H1 (cell line): ENCODE data around the gene ADCY3. TPM values are rescaled to one million over a fixed set of nuclear protein-coding genes. Genes with fewer than 3 reads are reported as not detected.

ENCODE experiments used
- CTCF ChIA-PET: fragments of 300-600 bp; sonication (Branson Sonifier 250); formaldehyde crosslinking; loops from one replicate; lab custom pipeline; 2021; ENCODE audit not compliant: partially characterized antibody; lab: Charles Lee
- POLR2A ChIA-PET: fragments of 300-600 bp; sonication (Branson Sonifier 250); formaldehyde crosslinking; loops from one replicate; lab custom pipeline; 2021; ENCODE audit warnings: inconsistent platforms; ENCODE audit not compliant: partially characterized antibody; lab: Charles Lee
- DNase-seq, 2 experiments: peaks; one replicate each; pipeline versions ENCODE4 v3.0.0 to v3.0.0-alpha.2; 2010 to 2022; ENCODE audit warnings: low spot score in 2 of 2, low read depth in 1 of 2, mixed read lengths in 1 of 2
- FAIRE-seq: peaks from 2 replicates; lab custom pipeline; 2011; peaks lifted over from hg19 to GRCh38; lab: Jason Lieb, UNC
- H2AFZ ChIP-seq: 2 replicates; pipeline ENCODE4 v1.8.1; 2012; ENCODE audit warnings: low read length, inconsistent platforms
- H2AK5ac ChIP-seq: 2 replicates; pipeline ENCODE4 v1.6.1; 2013; ENCODE audit warnings: low read depth, low read length
- H2BK120ac ChIP-seq: replicated peaks from 2 replicates; pipeline ENCODE3; 2013; ENCODE audit warnings: low read depth, low read length, inconsistent platforms
- H2BK12ac ChIP-seq: 2 replicates; pipeline ENCODE4 v1.6.1; 2013; ENCODE audit warnings: low read depth, low read length
- H2BK15ac ChIP-seq: 2 replicates; pipeline ENCODE4 v1.6.1; 2013; ENCODE audit warnings: low read length
- H2BK20ac ChIP-seq: 2 replicates; pipeline ENCODE4 v1.6.1; 2013; ENCODE audit warnings: low read length
- H2BK5ac ChIP-seq: 2 replicates; pipeline ENCODE4 v1.6.1; 2013; ENCODE audit warnings: low read depth, low read length
- H3K14ac ChIP-seq: 2 replicates; pipeline ENCODE4 v1.6.1; 2013; ENCODE audit warnings: inconsistent platforms; ENCODE audit not compliant: insufficient read length
- H3K18ac ChIP-seq: 2 replicates; pipeline ENCODE4 v1.6.1; 2013; ENCODE audit warnings: low read length; ENCODE audit errors: extremely low read depth
- H3K23ac ChIP-seq: 2 replicates; pipeline ENCODE4 v1.6.1; 2013; ENCODE audit warnings: inconsistent platforms; ENCODE audit not compliant: insufficient read length
- H3K23me2 ChIP-seq: 2 replicates; pipeline ENCODE4 v1.6.1; 2013; ENCODE audit warnings: low read depth, low read length
- H3K27ac ChIP-seq: 2 replicates; pipeline ENCODE4 v1.6.1; 2011; ENCODE audit warnings: low read depth, low read length, inconsistent platforms
- H3K27me3 ChIP-seq, 4 experiments: replicated peaks in 1 of 4; 1 replicate in 1 of 4; 2 replicates in 3 of 4; pipeline versions ENCODE4 v1.6.1 to v1.8.1; 2011 to 2013; ENCODE audit warnings: low read length in 3 of 4, mild to moderate bottlenecking in 3 of 4, inconsistent platforms in 2 of 4, mixed read lengths in 2 of 4, moderate library complexity in 1 of 4; ENCODE audit not compliant: control insufficient read depth in 3 of 4, insufficient read depth in 3 of 4; ENCODE audit errors: extremely low read depth in 1 of 4
- H3K36me3 ChIP-seq, 4 experiments: 2 replicates each; pipeline versions ENCODE4 v1.6.1 to v1.8.1; 2011 to 2013; ENCODE audit warnings: mild to moderate bottlenecking in 4 of 4, low read length in 3 of 4, moderate library complexity in 2 of 4, control low read depth in 1 of 4, inconsistent platforms in 1 of 4; ENCODE audit not compliant: insufficient read depth in 4 of 4, control insufficient read depth in 2 of 4
- H3K4ac ChIP-seq: replicated peaks from 2 replicates; pipeline ENCODE3; 2013; ENCODE audit warnings: low read length, low read depth, mixed read lengths, inconsistent platforms; ENCODE audit not compliant: insufficient read length
- H3K4me1 ChIP-seq, 4 experiments: replicated peaks in 1 of 4; 1 replicate in 1 of 4; 2 replicates in 3 of 4; pipeline versions ENCODE4 v1.6.1 to v1.8.1; 2011 to 2013; ENCODE audit warnings: low read length in 3 of 4, inconsistent platforms in 2 of 4, mixed read lengths in 1 of 4; ENCODE audit not compliant: insufficient read depth in 4 of 4, control insufficient read depth in 3 of 4
- H3K4me2 ChIP-seq, 2 experiments: 2 replicates each; pipeline versions ENCODE4 v1.6.1 to v1.8.1; 2011 to 2013; ENCODE audit warnings: low read depth in 2 of 2, low read length in 2 of 2, control low read depth in 1 of 2, inconsistent platforms in 1 of 2, mild to moderate bottlenecking in 1 of 2; ENCODE audit not compliant: insufficient read depth in 1 of 2
- H3K4me3 ChIP-seq, 4 experiments: fragments of 200-600, 300-600 bp in 1 of 4; sonication (generic), shearing (Covaris generic), sonication (Bioruptor Twin) in 1 of 4; 2 replicates each; pipeline versions ENCODE4 v1.5.1 to v1.8.1; 2011 to 2016; ENCODE audit warnings: low read length in 4 of 4, low read depth in 3 of 4, control low read depth in 2 of 4, inconsistent platforms in 2 of 4, mild to moderate bottlenecking in 2 of 4, mixed read lengths in 1 of 4, moderate library complexity in 1 of 4; ENCODE audit not compliant: insufficient read depth in 2 of 4; ENCODE audit errors: extremely low read depth in 1 of 4
- H3K56ac ChIP-seq: replicated peaks from 2 replicates; pipeline ENCODE3; 2013; ENCODE audit warnings: low read depth, mild to moderate bottlenecking, mixed read lengths, low read length, inconsistent platforms; ENCODE audit not compliant: insufficient read length
- H3K79me1 ChIP-seq: 2 replicates; pipeline ENCODE4 v1.6.1; 2013; ENCODE audit warnings: low read depth, low read length, control low read depth
- H3K79me2 ChIP-seq, 2 experiments: 2 replicates each; pipeline versions ENCODE4 v1.6.1 to v1.8.1; 2012 to 2013; ENCODE audit warnings: low read length in 2 of 2, mild to moderate bottlenecking in 2 of 2, inconsistent platforms in 1 of 2; ENCODE audit not compliant: insufficient read depth in 2 of 2, control insufficient read depth in 1 of 2
- H3K9ac ChIP-seq, 4 experiments: replicated peaks in 1 of 4; 1 replicate in 1 of 4; 2 replicates in 3 of 4; pipeline versions ENCODE4 v1.6.1 to v1.8.1; 2011 to 2013; ENCODE audit warnings: low read depth in 3 of 4, low read length in 3 of 4, control low read depth in 2 of 4, mild to moderate bottlenecking in 2 of 4, moderate library complexity in 2 of 4, inconsistent platforms in 1 of 4; ENCODE audit errors: extremely low read depth in 1 of 4
- H3K9me3 ChIP-seq, 2 experiments: 2 replicates each; pipeline versions ENCODE4 v1.6.1 to v1.8.1; 2012 to 2013; ENCODE audit warnings: mild to moderate bottlenecking in 2 of 2, moderate library complexity in 2 of 2, control low read depth in 1 of 2, inconsistent platforms in 1 of 2, low read depth in 1 of 2, low read length in 1 of 2, mixed read lengths in 1 of 2; ENCODE audit not compliant: insufficient read depth in 2 of 2
- H4K20me1 ChIP-seq, 2 experiments: replicated peaks in 1 of 2; 2 replicates each; pipeline versions ENCODE3 to v1.8.1; 2011 to 2013; ENCODE audit warnings: inconsistent platforms in 2 of 2, low read length in 2 of 2, mild to moderate bottlenecking in 1 of 2; ENCODE audit not compliant: insufficient read depth in 2 of 2, control insufficient read depth in 1 of 2
- H4K5ac ChIP-seq: 2 replicates; pipeline ENCODE4 v1.6.1; 2013; ENCODE audit warnings: low read length, low read depth, mixed read lengths, inconsistent platforms; ENCODE audit not compliant: insufficient read length
- H4K8ac ChIP-seq: 2 replicates; pipeline ENCODE4 v1.8.0; 2013; ENCODE audit warnings: mild to moderate bottlenecking, moderate library complexity, low read length, inconsistent platforms; ENCODE audit not compliant: insufficient read depth; ENCODE audit errors: extremely low read depth
- H4K91ac ChIP-seq: replicated peaks from 2 replicates; pipeline ENCODE3; 2013; ENCODE audit warnings: low read length, mixed read lengths, inconsistent platforms; ENCODE audit not compliant: insufficient read length
- ASH2L ChIP-seq: fragments of 200-600, 300-600 bp; sonication (generic); IDR thresholded peaks from one replicate; pipeline ENCODE4 v1.7.1; 2017; ENCODE audit warnings: low read length
- CBX8 ChIP-seq: fragments of 300-800, 300-1000 bp; sonication (generic); IDR thresholded peaks from 2 replicates; pipeline ENCODE4 v1.7.1; 2016; ENCODE audit warnings: low read depth, low read length, borderline replicate concordance
- CEBPB ChIP-seq: IDR thresholded peaks from 2 replicates; pipeline ENCODE4 v1.6.1; 2012; ENCODE audit warnings: low read depth, low read length
- CHD2 ChIP-seq: IDR thresholded peaks from 2 replicates; pipeline ENCODE4 v1.6.1; 2012; ENCODE audit warnings: low read length, improper control_type of control experiment
- GABPA ChIP-seq: IDR thresholded peaks from 2 replicates; pipeline ENCODE4 v1.6.1; 2011; ENCODE audit warnings: mild to moderate bottlenecking, low read length, moderate library complexity, borderline replicate concordance; ENCODE audit not compliant: insufficient read depth
- KDM4A ChIP-seq: IDR thresholded peaks from one replicate; pipeline ENCODE4 v1.7.1; 2012; ENCODE audit warnings: low read depth, mild to moderate bottlenecking, moderate library complexity, low read length, inconsistent platforms; ENCODE audit not compliant: severe bottlenecking
- MAFK ChIP-seq: IDR thresholded peaks from 2 replicates; pipeline ENCODE4 v1.6.1; 2012; ENCODE audit warnings: low read depth, mild to moderate bottlenecking, improper control_type of control experiment, low read length
- POU5F1 ChIP-seq: IDR thresholded peaks from 2 replicates; pipeline ENCODE4 v1.6.1; 2011; ENCODE audit warnings: low read depth, mild to moderate bottlenecking, low read length, moderate library complexity
- SIRT6 ChIP-seq: IDR thresholded peaks from one replicate; pipeline ENCODE4 v1.7.1; 2012; ENCODE audit warnings: low read length, inconsistent platforms
- SUZ12 ChIP-seq: fragments of 200-600 bp; sonication (generic); IDR thresholded peaks from 2 replicates; pipeline ENCODE4 v1.6.1; 2012; ENCODE audit warnings: mild to moderate bottlenecking, inconsistent platforms, low read length, moderate library complexity, mixed read lengths
- TBP ChIP-seq: IDR thresholded peaks from 2 replicates; pipeline ENCODE4 v1.6.1; 2011; ENCODE audit warnings: low read depth, low read length, improper control_type of control experiment
- TEAD4 ChIP-seq: IDR thresholded peaks from 2 replicates; pipeline ENCODE4 v1.6.1; 2012; ENCODE audit warnings: low read depth, low read length, inconsistent platforms, mixed read lengths
- YY1 ChIP-seq: IDR thresholded peaks from 2 replicates; pipeline ENCODE4 v1.6.1; 2011; ENCODE audit warnings: low read depth, mild to moderate bottlenecking, low read length
- ZNF274 ChIP-seq: IDR thresholded peaks from 2 replicates; pipeline ENCODE4 v1.7.0; 2012; ENCODE audit warnings: low read length, borderline replicate concordance; ENCODE audit errors: extremely low read depth
- WGBS, 2 experiments: shearing (Covaris generic) in 1 of 2; methylation state at CpG; one replicate each; pipeline versions ENCODE4 v1.1.6 to v1.1.7; 2013 to 2015; ENCODE audit warnings: low lambda C conversion rate in 2 of 2, mixed read lengths in 2 of 2, inconsistent platforms in 1 of 2, low coverage in 1 of 2, missing lambda C conversion rate in 1 of 2; ENCODE audit not compliant: insufficient replicate concordance in 2 of 2, insufficient coverage in 1 of 2, insufficient read length in 1 of 2; ENCODE audit errors: extremely low coverage in 1 of 2, missing lambda C conversion rate in 1 of 2; 5-methylcytosine and 5-hydroxymethylcytosine counted together
- polyA plus RNA-seq, 7 experiments: library from polyadenylated mRNA; depleted of rRNA in 3 of 7; stranded (reverse) in 5 of 7; unstranded in 2 of 7; fragments of >200 nt in 5 of 7; fragments of 200-250 nt in 2 of 7; gene quantifications; 1 replicate in 5 of 7; 2 replicates in 1 of 7; 4 replicates in 1 of 7; pipeline versions ENCODE4 v1.2.1 to v1.2.3, GENCODE V29; 2011 to 2013; ENCODE audit warnings: missing spikeins in 2 of 7, mixed read lengths in 2 of 7
- total RNA-seq: library from RNA; stranded (reverse); fragmentation: NEBNext Ultra II Directional; extraction: Animal tissue kit (Norgen Biotek cat#: 25700); gene quantifications from 2 replicates; pipeline ENCODE4 v1.2.1, GENCODE V29; 2021

Gene ADCY3
- total and polyA plus RNA-seq, 2 of the 8 experiments (the other 6 are each of a cell fraction or from before 2014, with no cell fraction given) = 45.1 to 52.9 TPM

GRCh38 chr2:24909555-24910177 is 10.4 kb downstream of the ADCY3 start:
- Histone ChIP-seq H2BK5ac (no peak overlapping the region), H3K27me3 (no peaks in the 10 kb centered on the region), H3K23me2 (no peaks in the 10 kb centered on the region), H4K20me1 (peaks cover 2 to 3% of the 10 kb centered on the region in 2 experiments), H3K4ac (no peak overlapping the region), H3K14ac (no peak overlapping the region), H3K27ac (no peak overlapping the region), H3K4me2 (no peak overlapping the region), H3K9ac (no peak overlapping the region), H2BK12ac (no peak overlapping the region), H4K8ac (no peak overlapping the region), H4K91ac (no peak overlapping the region), H2BK120ac (no peak overlapping the region), H3K56ac (no peak overlapping the region), H2BK20ac (no peak overlapping the region), H2BK15ac (no peak overlapping the region), H3K9me3 (peaks cover 0 to 3% of the 10 kb centered on the region in 2 experiments; a peak in 1 of 4 replicates), H3K4me3 (no peak overlapping the region), H3K23ac (no peak overlapping the region), H3K36me3 (peaks cover 0 to 3% (median 1%) of the 10 kb centered on the region in 4 experiments; a peak in 2 of 8 replicates), H3K18ac (no peak overlapping the region), H4K5ac (no peak overlapping the region), H2AFZ (no peak overlapping the region), H3K4me1 (peaks cover 0 to 3% (median 0%) of the 10 kb centered on the region in 4 experiments; a peak in 2 of 7 replicates), H3K79me1 (peaks cover 10% of the 10 kb centered on the region), H3K79me2 (peaks cover 0 to 4% of the 10 kb centered on the region in 2 experiments; a peak in 2 of 4 replicates), H2AK5ac (no peak overlapping the region)
- ChIA-PET POLR2A (interaction anchor here (1.2 kb wide), 1 partner anchor 9 kb away, joined by 3 read pairs; no protein-coding TSS in a partner anchor), CTCF (interaction anchor here (0.7 to 1.0 kb wide), 3 partner anchors 10 to 496 kb away, joined by 3 read pairs; no protein-coding TSS in a partner anchor)
- 96% methylated on average over 5 of the region's 5 CpGs; no CpG with 5 or more reads in 1 of the 2 experiments for WGBS, 2 experiments
- DNase-seq (no peak), FAIRE-seq (no peak)
- no peak for TF ChIP-seq ASH2L
- no peak for TF ChIP-seq GABPA
- TF ChIP-seq TBP = no peak
- TF ChIP-seq SUZ12 = no peak
- TF ChIP-seq SIRT6 = no peak
- no peak for TF ChIP-seq ZNF274
- TF ChIP-seq MAFK = no peak
- no peak for TF ChIP-seq CHD2
- TF ChIP-seq CEBPB = no peak
- no peak for TF ChIP-seq KDM4A
- TF ChIP-seq POU5F1 = no peak
- no peak for TF ChIP-seq CBX8
- no peak for TF ChIP-seq TEAD4
- no peak for TF ChIP-seq YY1
